K562 treated with DMSO at 1 percent for 48 hours (cell line): ENCODE measurements around the gene PDE3B. TPM values are rescaled to one million over a fixed set of nuclear protein-coding genes. Genes with fewer than 3 reads are reported as not detected.

Source experiments
- total RNA-seq: library from RNA; unstranded; fragments of 300-600 nt; gene quantifications from 2 replicates; pipeline ENCODE4 v1.2.3, GENCODE V29; 2022; ENCODE audit warnings: low replicate concordance; ENCODE audit errors: extremely low read depth

The PDE3B gene
- not detected in 2 replicates for total RNA-seq

DNA sequence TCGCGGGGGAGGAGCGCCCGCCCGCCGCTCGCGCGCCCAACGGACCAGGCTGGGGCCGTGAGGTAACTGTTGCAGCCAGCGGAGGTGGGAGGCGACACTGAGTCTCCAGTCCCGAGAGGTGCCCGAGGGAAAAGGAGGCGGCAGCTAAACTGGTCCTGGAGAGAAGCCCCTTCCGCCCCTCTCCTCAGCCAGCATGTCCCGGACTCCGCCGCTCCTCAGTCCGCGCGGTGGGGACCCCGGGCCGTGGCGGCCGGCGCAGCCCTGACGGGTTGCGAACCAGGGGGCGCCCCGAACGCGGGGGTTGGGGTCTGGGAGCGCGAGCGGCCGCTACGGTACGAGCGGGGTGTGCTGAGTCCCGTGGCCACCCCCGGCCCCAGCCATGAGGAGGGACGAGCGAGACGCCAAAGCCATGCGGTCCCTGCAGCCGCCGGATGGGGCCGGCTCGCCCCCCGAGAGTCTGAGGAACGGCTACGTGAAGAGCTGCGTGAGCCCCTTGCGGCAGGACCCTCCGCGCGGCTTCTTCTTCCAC, at the start of gene PDE3B:
Gene PDE3B, plus strand, starts transcription at position 108 of the 529 bp plus-strand sequence. Its CDS starts 272 bp downstream, at position 380.

DNA sequence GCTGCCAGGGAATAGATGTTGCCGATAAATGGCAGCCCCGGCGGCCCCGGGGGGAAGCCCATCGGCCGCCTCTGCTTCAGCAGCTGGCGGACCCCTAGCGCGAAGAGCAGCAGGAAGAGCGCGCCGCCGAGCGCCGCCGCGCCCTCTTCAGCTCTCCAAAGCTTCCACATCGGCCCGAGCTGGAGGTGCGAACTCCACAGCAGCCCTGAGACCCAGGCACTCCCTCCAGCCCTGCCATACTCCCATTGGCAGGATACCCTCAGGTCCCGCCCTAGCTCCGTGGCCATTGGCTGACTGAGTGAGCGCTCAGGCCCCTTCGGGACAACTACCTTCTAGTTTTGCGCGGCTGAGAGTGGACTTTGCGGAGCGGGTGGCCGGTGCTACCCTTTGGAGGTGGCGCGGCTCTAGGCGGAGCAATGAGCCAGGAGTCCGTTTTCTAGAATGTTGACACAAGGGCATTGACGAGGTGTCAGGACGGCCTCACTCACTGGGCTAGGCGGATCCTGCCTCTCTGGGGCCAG, 248.5 kb downstream of the PDE3B start, which contains the start of gene CYP2R1:
Gene CYP2R1, minus strand, starts transcription at position 196 of the 521 bp plus-strand sequence. Its CDS starts 26 bp downstream, at position 170.

Other genes with a start within 250 kb of the PDE3B start
- 109 TPM in 1 of 2 replicates, not detected in the other for gene COPB1, start 144.0 kb upstream of the PDE3B start, total RNA-seq
- not detected in 2 replicates for gene PSMA1, start 123.4 kb upstream of the PDE3B start, total RNA-seq
- not detected in 2 replicates for gene CYP2R1, start 248.4 kb downstream of the PDE3B start, total RNA-seq